ENCODE measurements around the gene PDE4C. TPM values are rescaled to one million over a fixed set of nuclear protein-coding genes. Genes with fewer than 3 reads are reported as not detected.

The PDE4C gene
- total RNA-seq, 1 donor from 2014 or later, result 7.6 TPM

DNA sequence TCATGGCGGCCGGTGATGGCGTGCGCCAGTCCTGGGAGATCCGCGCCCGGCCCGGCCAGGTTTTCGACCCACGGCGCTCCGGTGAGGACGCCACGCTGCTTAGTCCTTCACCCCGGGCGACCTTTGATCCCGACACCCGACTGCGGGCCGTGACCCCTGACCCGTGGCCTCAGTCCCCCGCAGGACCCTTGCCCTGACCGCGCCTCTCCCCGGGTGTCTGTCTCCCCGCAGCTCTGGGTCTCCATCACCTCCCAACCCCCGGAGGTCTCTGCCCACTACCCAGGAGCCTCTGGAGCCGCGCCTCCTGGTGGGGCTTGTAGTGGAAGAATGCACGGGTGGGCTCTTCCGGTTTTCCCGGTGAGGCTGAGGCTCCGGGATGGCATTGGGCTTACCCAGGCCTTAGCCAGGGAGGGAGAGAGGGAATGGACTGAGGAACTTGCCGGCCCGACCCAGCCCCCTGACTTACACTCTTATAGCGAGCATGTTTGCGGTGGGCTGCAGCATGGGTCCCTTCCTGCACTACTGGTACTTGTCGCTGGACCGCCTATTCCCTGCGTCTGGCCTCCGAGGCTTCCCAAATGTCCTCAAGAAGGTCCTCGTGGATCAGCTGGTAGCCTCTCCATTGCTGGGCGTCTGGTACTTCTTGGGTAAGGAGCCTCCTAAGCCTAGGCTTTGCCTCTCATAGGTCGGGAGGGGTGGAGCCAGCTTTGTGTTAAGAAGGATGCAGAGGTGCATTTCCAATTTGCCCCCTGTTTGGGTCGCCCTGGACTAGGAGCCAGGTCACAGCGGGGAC lies 32.7 kb downstream of the PDE4C start:
- no peak for ATAC-seq
- H3K36me3 ChIP-seq, result peaks cover 15% of the 10 kb centered on the region
- DNase-seq, result no peak
- H3K4me3 ChIP-seq, result peak overlapping the region; percentile 91
- H3K27me3 ChIP-seq, result no peaks in the 10 kb centered on the region
- H3K4me1 ChIP-seq, result peaks cover 18% of the 10 kb centered on the region
- peak overlapping the region; percentile 81 for H3K27ac ChIP-seq
- TF ChIP-seq, protein P1, sequence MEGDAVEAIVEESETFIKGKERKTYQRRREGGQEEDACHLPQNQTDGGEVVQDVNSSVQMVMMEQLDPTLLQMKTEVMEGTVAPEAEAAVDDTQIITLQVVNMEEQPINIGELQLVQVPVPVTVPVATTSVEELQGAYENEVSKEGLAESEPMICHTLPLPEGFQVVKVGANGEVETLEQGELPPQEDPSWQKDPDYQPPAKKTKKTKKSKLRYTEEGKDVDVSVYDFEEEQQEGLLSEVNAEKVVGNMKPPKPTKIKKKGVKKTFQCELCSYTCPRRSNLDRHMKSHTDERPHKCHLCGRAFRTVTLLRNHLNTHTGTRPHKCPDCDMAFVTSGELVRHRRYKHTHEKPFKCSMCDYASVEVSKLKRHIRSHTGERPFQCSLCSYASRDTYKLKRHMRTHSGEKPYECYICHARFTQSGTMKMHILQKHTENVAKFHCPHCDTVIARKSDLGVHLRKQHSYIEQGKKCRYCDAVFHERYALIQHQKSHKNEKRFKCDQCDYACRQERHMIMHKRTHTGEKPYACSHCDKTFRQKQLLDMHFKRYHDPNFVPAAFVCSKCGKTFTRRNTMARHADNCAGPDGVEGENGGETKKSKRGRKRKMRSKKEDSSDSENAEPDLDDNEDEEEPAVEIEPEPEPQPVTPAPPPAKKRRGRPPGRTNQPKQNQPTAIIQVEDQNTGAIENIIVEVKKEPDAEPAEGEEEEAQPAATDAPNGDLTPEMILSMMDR (IDR thresholded peaks at IDR 0.05), result no peak
- H3K9me3 ChIP-seq, result no peaks in the 10 kb centered on the region
- intact Hi-C loops (cut with DNase I), result no loop called here

DNA sequence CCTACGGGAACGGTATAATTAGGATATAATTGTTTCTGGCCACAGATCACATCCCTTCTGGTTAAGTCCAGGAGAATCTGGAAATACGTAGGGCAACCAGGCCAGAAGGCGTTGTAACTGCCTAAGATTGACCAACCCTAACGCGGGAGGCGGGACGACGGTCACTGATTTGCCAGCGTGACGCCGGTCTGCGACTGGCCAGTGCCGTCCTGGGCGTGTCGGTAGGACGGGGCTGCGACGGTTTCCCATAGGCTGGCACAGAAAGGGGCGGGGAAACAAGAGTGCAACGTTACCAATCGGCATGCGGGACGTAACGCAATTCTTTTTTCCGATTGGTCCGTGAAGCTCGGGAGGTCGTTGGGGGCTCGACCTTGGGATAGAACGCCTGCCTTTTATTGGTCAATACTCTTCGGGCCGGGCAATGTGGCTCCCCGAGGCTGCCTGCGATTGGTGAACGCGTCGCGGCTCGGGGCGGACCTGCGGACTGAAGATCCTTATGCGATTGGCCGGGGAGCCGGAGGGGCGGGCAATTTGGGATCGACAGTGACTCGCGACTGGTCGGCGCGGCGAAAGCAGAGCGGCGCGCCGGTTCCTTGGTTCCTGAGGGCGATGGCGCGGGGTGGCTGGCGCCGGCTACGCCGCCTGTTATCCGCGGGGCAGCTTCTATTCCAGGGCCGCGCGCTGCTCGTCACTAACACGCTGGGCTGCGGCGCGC lies 33.4 kb downstream of the PDE4C start, which contains the start of gene MPV17L2:
MPV17L2 (plus strand) TSS at position 546 of the 715 bp plus-strand sequence; CDS start at position 610, 64 bp downstream.
- Histone ChIP-seq H3K4me1 (peaks cover 18% of the 10 kb centered on the region), H3K36me3 (peaks cover 11% of the 10 kb centered on the region), H3K9me3 (no peaks in the 10 kb centered on the region), H3K27me3 (no peaks in the 10 kb centered on the region), H3K4me3 (peak within 1 kb of the TSS; percentile 91), H3K27ac (peak within 1 kb of the TSS; percentile 96)
- ATAC-seq, result peak; percentile 96
- intact Hi-C loops (cut with DNase I), result no loop called here
- TF ChIP-seq, protein P1 (IDR thresholded peaks at IDR 0.05), result no peak
- DNase-seq, result peak; percentile 100

DNA sequence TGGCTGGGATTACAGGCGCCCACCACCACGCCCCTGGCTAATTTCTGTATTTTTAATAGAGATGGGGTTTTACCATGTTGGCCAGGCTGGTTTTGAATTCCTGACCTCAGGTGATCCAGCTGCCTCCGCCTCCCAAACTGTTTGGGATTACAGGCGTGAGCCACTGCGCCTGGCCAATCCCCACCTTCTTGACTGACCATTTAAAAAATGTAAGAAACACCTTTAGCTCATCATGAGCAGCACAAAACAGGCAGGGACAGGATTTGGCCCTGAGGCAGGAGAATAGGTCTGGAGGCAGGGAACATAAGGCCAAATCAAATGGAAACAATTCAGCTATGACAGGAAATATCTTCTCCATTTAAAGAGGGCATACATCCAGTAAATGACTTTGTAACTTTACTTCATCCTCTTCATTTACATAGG lies 34.6 kb downstream of the PDE4C start:
- TF ChIP-seq, protein P1 (IDR thresholded peaks at IDR 0.05), result no peak
- intact Hi-C loops (cut with DNase I), result no loop called here
- H3K27me3 ChIP-seq, result no peaks in the 10 kb centered on the region
- ATAC-seq (no peak), DNase-seq (no peak)
- H3K9me3 ChIP-seq, result no peaks in the 10 kb centered on the region
- H3K4me3 ChIP-seq, result peak overlapping the region; percentile 73
- H3K4me1 ChIP-seq, result peaks cover 18% of the 10 kb centered on the region
- H3K27ac ChIP-seq, result peak overlapping the region; percentile 96
- H3K36me3 ChIP-seq, result peaks cover 11% of the 10 kb centered on the region

DNA sequence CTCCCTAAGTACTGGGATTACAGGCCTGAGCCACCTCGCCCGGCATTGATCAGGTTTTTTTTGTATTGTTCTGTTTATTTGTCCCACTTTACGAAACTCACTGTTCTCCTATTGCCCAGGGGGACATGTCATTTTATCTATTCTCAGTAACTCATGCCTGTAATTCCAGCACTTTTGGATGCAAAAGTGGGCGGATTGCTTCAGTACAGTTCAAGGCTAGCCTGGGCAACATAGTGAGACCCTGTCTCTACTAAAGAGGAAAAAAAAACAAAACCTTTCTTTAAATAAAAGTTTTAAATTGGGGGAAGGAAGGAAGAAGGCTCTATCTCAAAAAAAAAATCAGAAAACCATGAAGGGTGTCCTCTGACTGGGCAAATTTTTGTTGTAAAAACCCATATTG lies 36.0 kb downstream of the PDE4C start:
- H3K4me1 ChIP-seq, result peaks cover 18% of the 10 kb centered on the region
- no peaks in the 10 kb centered on the region for H3K9me3 ChIP-seq
- ATAC-seq (no peak), DNase-seq (no peak)
- H3K36me3 ChIP-seq, result no peaks in the 10 kb centered on the region
- TF ChIP-seq, protein P1 (IDR thresholded peaks at IDR 0.05), result no peak
- no peak overlapping the region for H3K27ac ChIP-seq
- no peaks in the 10 kb centered on the region for H3K27me3 ChIP-seq
- no peak overlapping the region for H3K4me3 ChIP-seq
- intact Hi-C loops (cut with DNase I), result no loop called here

DNA sequence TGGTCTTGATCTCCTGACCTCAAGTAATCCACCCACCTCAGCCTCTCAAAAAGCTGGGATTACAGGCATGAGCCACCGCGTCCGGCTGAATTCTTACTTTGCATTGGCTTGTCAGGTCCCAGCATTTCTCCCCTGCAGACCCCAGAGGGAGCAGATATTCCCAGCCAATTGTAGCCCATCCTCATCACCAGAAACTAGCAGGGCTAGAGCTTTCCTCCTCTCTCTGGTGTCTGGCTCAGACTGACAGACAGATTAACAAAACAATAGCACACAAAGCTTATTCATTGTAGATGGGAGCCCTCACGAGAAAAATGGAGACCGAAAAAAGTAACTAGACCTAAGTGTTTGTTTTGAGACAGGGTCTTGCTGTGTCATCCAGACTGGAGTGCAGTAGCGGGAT lies 40.7 kb downstream of the PDE4C start:
- intact Hi-C loops (cut with DNase I), result no loop called here
- no peaks in the 10 kb centered on the region for H3K9me3 ChIP-seq
- H3K36me3 ChIP-seq, result no peaks in the 10 kb centered on the region
- TF ChIP-seq, protein P1 (IDR thresholded peaks at IDR 0.05), result no peak
- ATAC-seq, result no peak
- DNase-seq, result no peak
- H3K27ac ChIP-seq, result no peak overlapping the region
- H3K4me1 ChIP-seq, result no peaks in the 10 kb centered on the region
- H3K27me3 ChIP-seq, result no peaks in the 10 kb centered on the region
- H3K4me3 ChIP-seq, result no peak overlapping the region

Data from upper lobe of right lung (tissue), 1 donor.